GM19455 (cell line): ENCODE measurements around the gene ADGRG4.
A peak's percentile ranks its signal among the peaks of the same experiment; 100 is the strongest.
"Not testable (repeated sequence)": the region's sequence is repeated elsewhere in the genome, so short reads cannot be mapped to it uniquely, and the experiment has no call there.

Experiments
- ATAC-seq: cut with Tn5 transposase; IDR thresholded peaks from one replicate; pipeline ENCODE4 v1.9.1; 2021; ENCODE audit not compliant: unreplicated experiment

The ADGRG4 gene

DNA sequence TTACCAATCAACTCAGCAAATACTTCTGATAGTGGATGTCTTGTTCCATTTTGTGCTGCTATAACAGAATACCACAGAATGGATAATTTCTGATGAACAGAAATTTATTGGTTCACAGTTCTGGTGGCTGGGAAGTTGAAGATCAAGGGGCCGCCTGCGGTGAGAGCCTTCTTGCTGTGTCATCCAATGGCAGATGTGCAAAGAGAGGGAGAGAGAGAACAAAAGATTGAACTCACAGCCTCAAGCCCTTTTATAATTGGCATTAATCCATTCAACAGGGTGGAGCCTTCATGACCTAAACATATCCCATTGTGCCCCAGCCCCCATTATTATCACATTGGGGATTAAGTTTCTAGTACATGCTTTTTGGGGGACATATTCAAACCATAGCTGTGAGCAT is 86.1 kb downstream of the ADGRG4 start:
- ATAC-seq: no peak

DNA sequence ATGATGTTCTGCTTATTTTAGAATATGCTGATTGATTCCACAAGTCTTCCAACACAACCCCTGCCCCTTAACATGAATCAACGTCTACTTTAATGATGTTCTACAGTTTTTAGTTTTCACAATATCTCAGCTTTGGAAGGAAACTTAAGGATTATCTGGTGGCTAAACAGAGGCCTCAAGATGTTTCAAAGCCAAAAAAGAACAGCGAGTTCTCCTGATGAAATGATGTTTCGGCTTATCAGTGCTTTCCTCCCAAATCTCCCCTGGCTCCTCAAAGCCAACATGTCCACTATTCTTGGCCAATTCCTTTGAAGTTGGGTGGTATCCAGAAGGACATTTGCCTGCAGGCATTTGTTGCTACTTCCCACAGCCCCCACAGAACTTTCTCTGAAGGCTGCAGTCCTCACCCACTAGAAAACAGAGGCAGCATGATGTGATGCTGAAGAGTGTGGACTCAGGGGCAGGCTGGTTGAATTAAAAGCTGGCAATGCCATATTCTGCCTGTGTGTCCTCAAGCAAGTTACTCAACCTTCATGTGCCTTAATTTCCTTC is 87.3 kb downstream of the ADGRG4 start:
- no peak for ATAC-seq

DNA sequence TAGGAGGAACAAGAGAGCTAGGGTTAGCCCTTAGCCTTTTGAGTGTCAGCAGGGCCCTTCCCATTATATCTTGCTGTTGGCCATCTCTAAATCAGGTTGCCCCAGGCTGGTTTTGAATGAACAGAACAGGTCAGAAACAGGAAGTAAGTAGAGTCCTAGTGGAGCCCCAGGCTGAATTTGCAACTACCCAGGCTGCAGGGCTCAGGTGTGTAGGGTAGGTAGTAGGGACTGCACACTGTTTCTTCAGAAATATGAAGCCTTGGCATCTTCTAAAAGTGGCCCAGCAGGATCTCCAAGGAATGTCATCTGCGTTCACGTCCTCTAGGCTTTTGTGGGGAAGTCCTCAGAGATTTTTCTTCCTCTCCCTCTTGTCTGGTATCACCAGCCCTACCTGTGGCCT is 90.2 kb downstream of the ADGRG4 start:
- ATAC-seq: no peak

DNA sequence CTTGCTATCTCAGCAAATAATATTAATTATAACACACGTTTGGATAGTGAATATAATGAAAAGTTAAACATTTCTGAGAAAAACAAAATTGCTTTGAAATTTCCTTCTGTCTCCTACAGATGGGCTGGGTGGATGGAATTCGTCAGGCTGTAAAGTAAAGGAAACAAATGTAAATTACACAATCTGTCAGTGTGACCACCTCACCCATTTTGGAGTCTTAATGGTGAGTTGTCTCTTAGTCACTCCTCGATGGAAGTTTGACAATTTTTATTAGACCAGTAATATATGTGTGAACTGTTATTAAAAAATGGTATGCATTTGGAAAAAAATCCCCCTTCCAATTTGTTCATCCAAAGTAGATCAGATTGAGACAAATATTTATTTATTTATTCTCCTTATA is 94.5 kb downstream of the ADGRG4 start:
- ATAC-seq: no peak

DNA sequence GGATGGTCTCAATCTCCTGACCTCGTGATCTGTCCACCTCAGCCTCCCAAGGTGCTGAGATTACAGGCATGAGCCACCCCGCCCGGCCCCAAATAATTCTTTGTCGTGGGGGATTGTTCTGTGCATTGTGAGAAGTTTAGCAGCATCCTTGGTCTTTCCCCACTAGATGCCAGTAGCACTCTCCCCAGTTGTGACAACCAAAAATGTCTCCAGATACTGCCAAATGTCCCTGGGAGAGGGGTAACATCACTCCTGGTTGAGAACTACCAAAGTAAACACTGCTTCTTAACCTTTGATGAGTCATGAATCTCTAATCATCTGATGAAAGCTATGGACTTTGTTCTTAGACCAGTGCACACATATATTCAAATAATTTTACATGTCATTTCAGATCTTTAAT is 96.2 kb downstream of the ADGRG4 start:
- ATAC-seq: no peak

DNA sequence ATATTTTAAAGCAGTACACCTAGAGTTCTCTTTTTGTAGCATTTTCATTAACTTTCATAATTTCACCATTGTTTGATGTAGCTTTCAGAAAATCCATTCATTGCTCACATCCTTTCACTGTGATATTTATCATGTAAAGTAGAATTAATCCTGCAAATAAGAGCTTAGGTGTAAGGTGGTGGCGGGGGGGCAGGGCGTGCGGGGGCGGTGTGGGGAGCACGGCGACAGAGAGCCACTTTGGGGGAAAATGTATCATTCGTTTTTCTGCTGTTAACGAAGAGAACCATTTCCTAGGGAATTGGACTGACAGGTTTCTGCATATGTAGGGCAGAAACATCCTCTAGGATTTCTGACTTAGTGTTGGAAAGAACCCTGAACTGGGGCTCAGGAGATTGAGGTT is 104.4 kb downstream of the ADGRG4 start:
- ATAC-seq: no peak

DNA sequence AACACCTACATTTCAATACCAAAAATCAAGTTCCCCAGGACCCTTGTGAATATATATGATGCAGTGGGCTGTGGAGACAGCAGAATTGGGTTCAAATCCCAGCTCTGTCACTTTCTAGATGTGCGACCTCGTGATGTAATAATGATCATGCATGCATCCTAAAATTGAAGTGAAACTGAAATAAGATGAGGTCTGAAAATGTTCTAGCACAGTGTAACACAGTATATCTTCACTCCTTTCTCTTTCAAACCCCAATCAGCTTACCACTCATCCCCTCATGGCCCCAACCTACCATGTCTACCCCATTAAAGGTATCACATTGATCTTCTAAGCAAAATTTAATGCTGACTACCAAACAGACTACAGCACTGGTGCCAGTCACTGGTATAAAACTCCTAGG is 117.0 kb downstream of the ADGRG4 start:
- peak; percentile 57 for ATAC-seq

DNA sequence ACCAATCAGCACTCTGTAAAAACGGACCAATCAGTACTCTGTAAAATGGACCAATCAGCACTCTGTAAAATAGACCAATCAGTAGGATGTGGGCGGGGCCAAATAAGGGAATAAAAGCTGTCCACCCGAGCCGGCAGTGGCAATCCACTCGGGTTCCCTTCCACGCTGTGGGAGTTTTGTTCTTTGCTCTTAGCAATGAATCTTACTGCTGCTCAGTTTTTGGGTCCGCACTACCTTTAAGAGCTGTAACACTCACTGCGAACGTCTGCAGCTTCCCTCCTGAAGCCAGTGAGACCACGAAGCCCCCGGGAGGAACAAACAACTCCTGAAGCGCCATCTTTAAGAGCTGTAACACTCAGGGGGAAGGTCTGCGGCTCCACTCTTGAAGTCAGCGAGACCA is 120.6 kb downstream of the ADGRG4 start:
- no peak for ATAC-seq

DNA sequence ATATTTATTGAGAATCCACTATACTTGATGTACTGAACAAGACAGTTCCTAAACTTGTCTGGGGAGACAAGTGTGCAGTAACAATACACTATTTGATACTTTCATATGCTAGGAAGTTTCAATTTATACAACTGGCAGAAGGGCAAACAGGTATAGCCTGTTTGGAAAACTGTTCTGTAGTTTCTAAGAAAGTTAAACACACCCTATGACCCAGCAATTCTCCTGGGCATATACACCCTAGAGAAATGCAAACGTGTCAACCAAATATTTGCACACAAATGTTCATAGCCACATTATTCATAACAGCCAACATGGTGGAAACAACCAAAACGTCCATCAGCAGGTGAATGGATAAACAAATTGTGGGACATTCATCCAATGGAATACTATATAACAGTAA is 123.0 kb downstream of the ADGRG4 start:
- ATAC-seq: no peak

DNA sequence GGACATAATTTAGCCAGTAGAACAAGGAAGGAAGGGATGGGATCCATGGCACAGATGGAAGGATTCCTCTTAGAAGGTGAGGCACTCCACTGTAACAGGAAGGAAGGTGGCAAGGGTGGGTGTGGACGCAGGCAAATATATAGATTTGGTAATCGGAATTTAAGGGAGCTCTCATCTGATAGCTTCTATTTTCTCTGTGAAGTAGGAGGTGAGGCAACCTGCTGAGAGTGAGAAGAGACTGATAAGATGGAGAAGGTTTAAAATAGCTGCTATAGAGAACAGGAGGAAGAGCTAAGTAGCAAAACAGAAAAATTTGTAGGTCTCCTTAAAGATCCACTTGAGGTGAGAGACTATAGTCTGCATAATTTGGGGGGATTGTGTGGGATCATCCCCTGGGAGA is 125.2 kb downstream of the ADGRG4 start:
- no peak for ATAC-seq

DNA sequence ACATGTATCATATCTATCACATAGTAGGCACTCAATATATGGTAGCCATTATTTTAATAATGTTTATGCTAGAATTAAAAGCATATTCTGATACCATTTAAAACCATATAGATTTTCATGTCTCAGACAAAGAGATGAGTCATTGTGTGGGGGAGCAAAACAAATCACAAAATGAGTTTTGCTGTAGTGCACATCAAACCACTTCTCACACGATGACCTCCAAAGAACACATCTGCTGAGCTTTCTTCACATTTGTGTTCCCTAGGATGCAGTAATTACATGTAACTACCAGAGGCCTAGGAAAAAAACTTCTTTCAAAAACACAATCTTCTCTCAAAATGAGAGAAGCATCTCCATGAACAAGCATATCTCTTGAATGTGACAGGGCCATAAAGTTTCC is 130.9 kb downstream of the ADGRG4 start:
- no peak for ATAC-seq

DNA sequence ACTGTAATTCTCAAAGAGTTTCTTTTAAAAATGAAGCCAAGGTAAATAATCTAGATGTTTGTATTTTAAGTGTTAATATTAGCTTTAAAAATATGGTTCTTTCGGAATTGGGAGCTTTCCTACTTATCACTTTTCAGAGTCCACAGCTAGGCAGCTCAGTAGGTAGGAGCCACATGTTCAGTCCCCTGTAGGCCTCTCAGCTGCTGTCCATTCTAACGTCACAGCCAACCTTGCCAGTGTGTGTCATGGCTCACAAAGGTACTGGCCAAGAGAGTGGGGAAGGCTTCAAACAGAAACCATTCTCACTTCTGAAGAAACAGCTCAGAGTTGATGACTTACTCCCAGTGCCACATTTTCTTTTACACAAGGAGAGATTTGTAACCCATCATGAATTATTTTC is 137.0 kb downstream of the ADGRG4 start:
- no peak for ATAC-seq

DNA sequence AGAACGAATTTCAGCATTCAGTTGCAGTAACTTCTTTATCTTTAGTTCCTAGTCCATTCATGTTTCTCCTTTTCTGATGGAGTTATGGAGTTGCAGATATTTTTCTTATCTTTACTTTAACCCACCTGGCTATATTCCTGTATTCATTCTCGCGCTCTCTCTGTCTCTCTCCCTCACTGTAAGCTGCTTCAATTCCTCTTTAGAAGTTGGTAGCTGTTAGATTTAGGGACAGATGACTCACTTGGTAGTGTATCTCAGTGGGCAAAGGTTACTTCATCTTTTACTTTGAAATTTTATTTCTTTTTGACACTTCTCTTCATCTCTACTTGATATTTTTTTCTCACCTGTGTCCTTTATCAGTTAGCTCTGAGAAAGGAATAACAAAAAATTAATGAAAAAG is 137.4 kb downstream of the ADGRG4 start:
- no peak for ATAC-seq

DNA sequence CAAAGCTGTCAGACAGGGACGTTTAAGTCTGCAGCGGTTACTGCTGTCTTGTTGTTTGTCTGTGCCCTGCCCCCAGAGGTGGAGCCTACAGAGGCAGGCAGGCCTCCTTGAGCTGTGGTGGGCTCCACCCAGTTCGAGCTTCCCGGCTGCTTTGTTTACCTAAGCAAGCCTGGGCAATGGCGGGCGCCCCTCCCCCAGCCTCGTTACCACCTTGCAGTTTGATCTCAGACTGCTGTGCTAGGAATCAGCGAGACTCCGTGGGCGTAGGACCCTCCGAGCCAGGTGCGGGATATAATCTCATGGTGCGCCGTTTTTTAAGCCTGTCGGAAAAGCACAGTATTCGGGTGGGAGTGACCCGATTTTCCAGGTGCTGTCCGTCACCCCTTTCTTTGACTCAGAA is 144.9 kb downstream of the ADGRG4 start:
- not testable (repeated sequence) for ATAC-seq

DNA sequence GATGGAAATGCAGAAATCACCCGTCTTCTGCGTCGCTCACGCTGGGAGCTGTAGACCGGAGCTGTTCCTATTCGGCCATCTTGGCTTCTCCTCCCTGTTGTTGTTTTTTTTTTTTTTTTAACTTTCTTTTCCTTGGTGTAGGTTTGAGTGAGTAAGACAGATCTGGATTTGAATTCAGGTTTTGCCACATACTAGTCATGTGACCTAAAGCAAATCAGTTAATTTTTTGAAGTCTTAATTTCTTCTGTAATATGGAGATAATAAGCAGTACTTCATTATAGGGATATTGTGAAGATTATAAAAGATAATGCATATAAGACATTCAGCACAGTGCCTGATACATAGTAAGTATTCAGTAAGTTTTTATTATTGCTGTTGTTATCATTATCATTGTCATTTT is 145.4 kb downstream of the ADGRG4 start:
- no peak for ATAC-seq

DNA sequence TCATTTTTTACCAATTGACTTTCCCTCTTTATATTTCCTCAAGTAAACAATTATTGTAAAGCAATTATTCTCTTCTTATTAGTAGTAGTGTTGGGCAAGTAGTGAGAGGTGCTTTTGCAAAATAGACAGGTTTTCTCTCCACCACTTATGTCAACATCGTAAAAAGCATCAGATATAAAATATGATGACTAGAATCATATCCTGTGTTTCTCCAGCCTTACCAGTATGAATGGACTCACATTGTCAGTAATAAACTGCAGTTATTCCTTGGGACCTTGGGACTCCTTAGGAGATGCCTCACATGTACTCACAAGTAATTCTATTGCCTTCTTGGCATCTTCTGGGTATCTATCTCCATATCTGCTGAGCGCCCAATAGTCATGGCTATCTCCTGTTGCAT is 146.5 kb downstream of the ADGRG4 start:
- ATAC-seq: no peak

DNA sequence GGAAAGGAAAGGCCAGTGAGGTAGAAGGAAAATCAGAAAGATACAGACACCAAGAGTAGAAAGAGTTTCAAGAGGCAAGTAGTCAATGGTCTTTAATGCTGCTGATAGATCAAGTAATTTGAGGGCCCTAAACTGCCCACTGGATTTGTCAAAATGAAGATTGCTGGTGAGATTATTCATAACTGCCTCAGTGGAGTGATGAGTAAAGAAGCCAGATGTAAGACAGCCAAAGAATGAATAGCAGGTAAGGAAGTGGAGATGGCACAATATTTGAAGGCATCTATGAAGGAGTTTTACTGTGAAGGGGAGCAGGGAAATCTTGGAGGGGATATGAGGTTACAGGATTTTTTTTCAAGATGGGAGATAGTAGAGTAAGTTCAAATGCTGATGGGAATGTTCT is 147.2 kb downstream of the ADGRG4 start:
- no peak for ATAC-seq

DNA sequence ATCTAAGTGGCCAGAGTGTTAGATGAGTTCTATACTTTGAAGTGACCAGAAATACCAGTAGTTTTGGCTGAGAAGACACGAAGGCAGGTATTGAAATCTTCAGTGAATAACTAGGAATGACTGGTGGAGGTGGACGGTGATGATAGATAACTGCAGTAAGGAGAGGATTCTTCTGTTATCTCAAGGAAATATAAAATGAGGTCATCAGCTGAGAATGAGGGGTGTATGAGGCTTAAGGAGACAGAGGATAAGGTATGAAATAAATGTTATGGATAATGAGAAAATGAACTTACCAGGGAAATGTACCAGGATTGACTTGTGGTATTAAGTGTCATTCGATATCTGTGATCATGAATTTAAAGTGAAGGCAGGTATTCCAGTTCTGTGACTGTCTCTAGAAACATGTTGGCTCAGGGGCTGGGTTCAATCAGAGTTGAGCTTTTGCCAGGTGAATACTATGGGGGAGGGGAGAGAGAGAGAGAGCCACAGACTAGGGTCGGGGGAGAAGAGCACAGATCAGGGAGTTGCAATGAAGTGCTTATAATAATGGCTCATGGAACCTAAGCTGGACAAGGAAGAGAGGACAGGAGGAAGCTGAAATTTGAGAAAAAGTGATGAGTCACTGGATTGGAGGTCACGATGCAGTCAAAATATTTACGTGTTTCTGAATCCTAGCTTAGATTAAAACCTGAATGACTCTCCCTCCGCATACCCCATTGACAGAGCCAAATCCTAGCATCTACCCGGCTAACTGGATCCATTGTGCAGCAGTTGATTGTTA is 149.5 kb downstream of the ADGRG4 start:
- no peak for ATAC-seq

DNA sequence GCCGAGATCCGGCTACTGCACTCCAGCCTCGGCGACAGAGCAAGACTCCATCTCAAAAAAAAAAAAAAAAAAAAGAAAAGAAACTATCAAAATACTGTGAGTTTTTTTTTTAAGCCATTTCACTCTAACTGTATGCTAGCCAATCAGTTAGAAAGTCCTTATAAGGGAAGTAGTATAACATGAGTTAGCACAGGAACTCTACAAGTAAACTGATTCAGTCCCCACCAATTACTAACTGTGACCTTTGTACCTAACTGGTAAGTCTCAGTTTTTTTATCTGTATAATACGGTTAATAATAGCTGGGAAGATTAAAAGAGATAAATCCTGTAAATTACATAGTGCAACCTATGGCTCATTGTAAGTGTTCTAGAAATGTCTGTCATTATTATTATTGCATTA is 151.9 kb downstream of the ADGRG4 start:
- no peak for ATAC-seq

DNA sequence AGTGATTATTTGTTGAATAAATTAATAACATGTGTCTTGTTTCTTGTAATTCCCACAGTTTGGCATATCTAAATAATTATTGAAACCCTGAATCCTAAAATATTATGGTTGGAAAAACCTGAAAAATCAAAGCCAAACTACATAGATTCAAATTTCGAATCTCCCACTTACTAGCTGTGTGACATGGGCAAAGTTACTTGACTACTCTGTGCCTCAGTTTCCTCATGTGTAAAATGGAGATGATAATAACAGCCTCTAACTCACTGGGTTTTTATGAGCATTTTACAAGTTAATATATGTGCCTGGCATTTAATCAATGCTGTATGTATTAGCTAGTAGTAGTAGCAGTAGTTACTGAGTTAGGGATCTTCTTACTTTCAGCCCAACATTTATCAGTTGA is 152.4 kb downstream of the ADGRG4 start:
- ATAC-seq: no peak

DNA sequence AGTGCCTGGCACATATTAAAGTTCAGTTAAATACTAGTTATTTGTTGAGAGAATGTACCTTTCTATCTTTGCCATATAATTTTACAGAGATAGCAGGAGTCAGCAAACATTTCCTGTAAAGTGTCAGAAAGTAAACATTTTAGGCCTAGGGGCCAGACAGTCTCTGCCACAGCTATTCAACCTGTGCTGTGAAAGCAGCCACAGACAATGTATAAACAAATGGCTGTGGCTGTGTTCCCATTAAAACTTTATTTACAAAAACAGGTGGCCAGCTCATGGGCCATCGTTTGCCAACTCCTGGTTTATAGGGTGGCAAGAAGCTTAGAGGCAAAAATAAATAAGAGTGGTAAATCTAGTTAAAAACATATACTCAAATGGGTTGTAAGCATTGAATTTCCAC is 153.0 kb downstream of the ADGRG4 start:
- no peak for ATAC-seq

DNA sequence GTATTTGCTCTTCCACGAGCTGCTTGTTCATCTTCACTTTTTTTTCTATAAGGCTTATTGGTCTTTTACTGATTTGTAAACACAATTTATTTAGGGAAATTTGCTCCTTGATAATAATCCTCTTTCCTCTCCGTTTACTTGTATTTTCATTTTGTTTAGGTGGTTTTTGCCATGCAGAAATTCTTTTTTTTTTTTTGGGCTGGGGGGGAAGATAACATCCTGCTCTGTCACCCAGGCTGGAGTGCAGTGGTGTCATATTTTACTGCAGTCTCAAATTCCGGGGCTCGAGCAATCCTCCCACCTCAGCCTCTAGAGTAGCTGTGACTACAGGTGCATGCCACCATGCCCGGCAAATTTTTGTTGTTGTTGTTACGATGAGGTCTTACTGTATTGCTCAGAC is 155.4 kb downstream of the ADGRG4 start:
- no peak for ATAC-seq

DNA sequence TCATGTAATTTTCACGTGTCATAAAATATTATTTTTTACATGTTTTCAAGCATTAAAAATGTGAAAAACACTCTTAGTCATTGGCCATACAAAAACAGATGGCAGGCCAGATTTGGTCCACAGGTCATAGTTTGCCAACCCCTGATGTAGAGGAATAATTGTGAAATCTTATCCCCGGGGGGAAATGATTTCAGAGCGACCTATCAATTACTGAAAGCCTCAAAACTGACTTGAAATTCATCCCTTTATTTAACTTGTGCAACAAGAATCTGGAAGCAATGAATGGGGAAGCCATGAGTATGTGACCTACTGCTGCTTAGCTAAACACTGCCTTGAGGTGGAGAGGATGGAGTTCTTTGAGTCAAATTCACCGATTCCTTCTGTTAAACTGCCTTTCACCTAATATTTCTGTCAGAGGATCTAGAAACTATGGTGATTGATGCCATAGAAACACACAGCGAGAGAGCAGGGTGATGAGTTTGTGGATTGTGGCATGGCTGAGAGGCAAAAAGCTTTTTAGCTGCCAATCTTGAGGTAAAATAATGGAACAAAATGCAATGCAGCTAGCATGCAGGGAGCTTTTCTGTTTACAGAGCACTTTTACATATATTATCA is 156.6 kb downstream of the ADGRG4 start:
- ATAC-seq: no peak
